GM18909 (cell line): Measurements from ENCODE around the gene LEKR1.
A peak's percentile ranks its signal among the peaks of the same experiment; 100 is the strongest.
"Not testable (repeated sequence)": the region's sequence is repeated elsewhere in the genome, so short reads cannot be mapped to it uniquely, and the experiment has no call there.

Source experiments
- ATAC-seq: cut with Tn5 transposase; IDR thresholded peaks from one replicate; pipeline ENCODE4 v1.9.1; 2021; ENCODE audit warnings: mild to moderate bottlenecking; ENCODE audit not compliant: unreplicated experiment, poor library complexity

LEKR1 gene

GRCh38 chr3:156831006-156831405 lies 4.9 kb downstream of the LEKR1 start:
- no peak for ATAC-seq

- no peak for ATAC-seq
Measured at GRCh38 chr3:156834435-156834834, 8.3 kb downstream of the LEKR1 start.

GRCh38 chr3:156834962-156835535 lies 8.9 kb downstream of the LEKR1 start:
- ATAC-seq = no peak

- no peak for ATAC-seq
Measured at GRCh38 chr3:156836701-156837100, 10.5 kb downstream of the LEKR1 start.

GRCh38 chr3:156837115-156837514 lies 11.0 kb downstream of the LEKR1 start:
- ATAC-seq = no peak

GRCh38 chr3:156838035-156838434 lies 11.9 kb downstream of the LEKR1 start:
- ATAC-seq = no peak

GRCh38 chr3:156840826-156841689 lies 14.9 kb downstream of the LEKR1 start:
- ATAC-seq = no peak

- no peak for ATAC-seq
Measured at GRCh38 chr3:156843071-156843808, 17.1 kb downstream of the LEKR1 start.

- ATAC-seq = no peak
Measured at GRCh38 chr3:156847752-156848448, 21.7 kb downstream of the LEKR1 start.

- ATAC-seq = peak; percentile 99
Measured at GRCh38 chr3:156859578-156859977, 33.4 kb downstream of the LEKR1 start.

GRCh38 chr3:156860873-156861272 lies 34.7 kb downstream of the LEKR1 start:
- no peak for ATAC-seq

- ATAC-seq = no peak
Measured at GRCh38 chr3:156862338-156862737, 36.2 kb downstream of the LEKR1 start.

- no peak for ATAC-seq
Measured at GRCh38 chr3:156865732-156866131, 39.6 kb downstream of the LEKR1 start.

GRCh38 chr3:156867174-156867573 lies 41.0 kb downstream of the LEKR1 start:
- no peak for ATAC-seq

GRCh38 chr3:156867920-156868319 lies 41.8 kb downstream of the LEKR1 start:
- no peak for ATAC-seq

- no peak for ATAC-seq
Measured at GRCh38 chr3:156873906-156874305, 47.8 kb downstream of the LEKR1 start.

- not testable (repeated sequence) for ATAC-seq
Measured at GRCh38 chr3:156879491-156879890, 53.3 kb downstream of the LEKR1 start.

- no peak for ATAC-seq
Measured at GRCh38 chr3:156885761-156886160, 59.6 kb downstream of the LEKR1 start.

- no peak for ATAC-seq
Measured at GRCh38 chr3:156888176-156888575, 62.0 kb downstream of the LEKR1 start.

- ATAC-seq = no peak
Measured at GRCh38 chr3:156888576-156888975, 62.4 kb downstream of the LEKR1 start.

GRCh38 chr3:156892701-156893100 lies 66.5 kb downstream of the LEKR1 start:
- ATAC-seq = no peak
